Neural cell (in vitro differentiated cells): ENCODE data around the gene SEC14L1. TPM values are rescaled to one million over a fixed set of nuclear protein-coding genes. Genes with fewer than 3 reads are reported as not detected.

Experiments
- H2AFZ ChIP-seq: fragments of 200-600, 300-800 bp; sonication (generic), shearing (Covaris generic); 2 replicates; pipeline ENCODE4 v1.6.0; 2014; ENCODE audit warnings: low read depth, mild to moderate bottlenecking, antibody characterized with exemption, low read length, moderate library complexity
- H3F3A ChIP-seq: fragments of 200-600 bp; shearing (Covaris generic); 2 replicates; pipeline ENCODE4 v1.6.1; 2016; ENCODE audit warnings: mild to moderate bottlenecking, moderate library complexity, mixed read lengths, antibody characterized with exemption, low read length; ENCODE audit not compliant: insufficient read depth, poor library complexity, severe bottlenecking
- H3K27ac ChIP-seq: fragments of 200-600, 300-800 bp; sonication (generic), shearing (Covaris generic); 2 replicates; pipeline ENCODE4 v1.5.1; 2014; ENCODE audit warnings: mild to moderate bottlenecking, low read length, moderate library complexity
- H3K27me3 ChIP-seq: fragments of 300-800, 200-600 bp; sonication (generic), shearing (Covaris generic); 2 replicates; pipeline ENCODE4 v1.6.0; 2014; ENCODE audit warnings: mild to moderate bottlenecking, low read depth, low read length, moderate library complexity; ENCODE audit not compliant: insufficient read depth
- H3K36me3 ChIP-seq: fragments of 300-800, 200-600 bp; sonication (generic), shearing (Covaris generic); 2 replicates; pipeline ENCODE4 v1.5.1; 2014; ENCODE audit warnings: mild to moderate bottlenecking, antibody characterized with exemption, low read length, moderate library complexity; ENCODE audit not compliant: insufficient read depth
- H3K4me2 ChIP-seq: fragments of 300-800, 200-600 bp; sonication (generic), shearing (Covaris generic); 2 replicates; pipeline ENCODE4 v1.6.0; 2014; ENCODE audit warnings: mild to moderate bottlenecking, low read length
- H3K4me3 ChIP-seq: fragments of 300-800, 200-600 bp; sonication (generic), shearing (Covaris generic); 2 replicates; pipeline ENCODE4 v1.5.1; 2014; ENCODE audit warnings: mild to moderate bottlenecking, low read length, moderate library complexity
- H3K79me2 ChIP-seq: fragments of 200-600 bp; shearing (Covaris generic); replicated peaks from 2 replicates; pipeline ENCODE4 v1.6.0; 2014; ENCODE audit warnings: mild to moderate bottlenecking, low read length, moderate library complexity; ENCODE audit not compliant: insufficient read depth
- H3K9ac ChIP-seq: fragments of 300-800, 200-600 bp; sonication (generic), shearing (Covaris generic); 2 replicates; pipeline ENCODE4 v1.6.1; 2016; ENCODE audit warnings: mild to moderate bottlenecking, low read length, mixed read lengths
- H3K9me2 ChIP-seq: fragments of 200-600 bp; shearing (Covaris generic); 2 replicates; pipeline ENCODE4 v1.6.1; 2016; ENCODE audit warnings: mild to moderate bottlenecking, low read length, mixed read lengths; ENCODE audit not compliant: insufficient read depth
- H3K9me3 ChIP-seq: fragments of 200-600, 300-800 bp; sonication (generic), shearing (Covaris generic); 2 replicates; pipeline ENCODE4 v1.6.1; 2016; ENCODE audit warnings: mild to moderate bottlenecking, mixed run types, low read length, moderate library complexity, mixed read lengths
- H4K20me1 ChIP-seq: fragments of 200-600 bp; shearing (Covaris generic); 2 replicates; pipeline ENCODE4 v1.6.1; 2016; ENCODE audit warnings: mild to moderate bottlenecking, mixed run types; ENCODE audit not compliant: insufficient read depth
- EP300 ChIP-seq: fragments of 450-650 bp; conservative IDR thresholded peaks from 2 replicates; pipeline ENCODE4 v1.6.1; 2014; ENCODE audit warnings: antibody characterized with exemption, mild to moderate bottlenecking, moderate library complexity; ENCODE audit not compliant: poor library complexity, severe bottlenecking
- EZH2 ChIP-seq: fragments of 200-600, 300-800 bp; shearing (Covaris generic), sonication (generic); IDR thresholded peaks from 2 replicates; pipeline ENCODE4 v1.6.1; 2014; ENCODE audit warnings: antibody characterized with exemption, low read length, borderline replicate concordance, mild to moderate bottlenecking; ENCODE audit not compliant: insufficient read depth, poor library complexity, severe bottlenecking
- MXI1 ChIP-seq: fragments of 450-650 bp; conservative IDR thresholded peaks from 2 replicates; pipeline ENCODE4 v1.6.1; 2014; ENCODE audit warnings: antibody characterized with exemption, mild to moderate bottlenecking; ENCODE audit not compliant: poor library complexity, severe bottlenecking
- POLR2AphosphoS5 ChIP-seq: IDR thresholded peaks from 2 replicates; pipeline ENCODE4 v1.6.1; 2012
- RAD21 ChIP-seq: fragments of 450-650 bp; conservative IDR thresholded peaks from 2 replicates; pipeline ENCODE4 v1.6.1; 2014; ENCODE audit warnings: antibody characterized with exemption, mild to moderate bottlenecking, moderate library complexity
- REST ChIP-seq: IDR thresholded peaks from 2 replicates; pipeline ENCODE4 v1.6.1; 2012; ENCODE audit warnings: borderline replicate concordance
- SMC3 ChIP-seq: fragments of 450-650 bp; conservative IDR thresholded peaks from 2 replicates; pipeline ENCODE4 v1.6.1; 2014; ENCODE audit warnings: antibody characterized with exemption, mild to moderate bottlenecking, moderate library complexity; ENCODE audit not compliant: poor library complexity
- TAF1 ChIP-seq: IDR thresholded peaks from 2 replicates; pipeline ENCODE4 v1.6.1; 2012; ENCODE audit warnings: low read depth
- polyA plus RNA-seq: library from polyadenylated mRNA; depleted of rRNA; stranded (reverse); fragments of >200 nt; gene quantifications from 2 replicates; pipeline ENCODE4 v1.2.3, GENCODE V29; 2014
- TF ChIP-seq, protein P1 (sequence below): fragments of 450-650 bp; IDR thresholded peaks from 2 replicates; pipeline ENCODE4 v1.5.1; 2014; ENCODE audit warnings: antibody characterized with exemption, mild to moderate bottlenecking, moderate library complexity; ENCODE audit not compliant: poor library complexity, severe bottlenecking

SEC14L1 gene
- polyA plus RNA-seq, 1 donor from 2014 or later, result 40.4 TPM

- no peaks in the 10 kb centered on the region for H4K20me1 ChIP-seq
- no peak overlapping the region for H3K9ac ChIP-seq
- no peaks in the 10 kb centered on the region for H3K9me2 ChIP-seq
- H3K27ac ChIP-seq, result no peak overlapping the region
- no peak overlapping the region for H3K4me3 ChIP-seq
- no peaks in the 10 kb centered on the region for H3K36me3 ChIP-seq
- TF ChIP-seq SMC3, result no peak
- no peak for TF ChIP-seq MXI1
- no peak for TF ChIP-seq POLR2AphosphoS5
- no peak for TF ChIP-seq EP300
- no peak for TF ChIP-seq RAD21
- TF ChIP-seq TAF1, result no peak
- no peak for TF ChIP-seq REST
- no peak for TF ChIP-seq EZH2
- TF ChIP-seq, protein P1, sequence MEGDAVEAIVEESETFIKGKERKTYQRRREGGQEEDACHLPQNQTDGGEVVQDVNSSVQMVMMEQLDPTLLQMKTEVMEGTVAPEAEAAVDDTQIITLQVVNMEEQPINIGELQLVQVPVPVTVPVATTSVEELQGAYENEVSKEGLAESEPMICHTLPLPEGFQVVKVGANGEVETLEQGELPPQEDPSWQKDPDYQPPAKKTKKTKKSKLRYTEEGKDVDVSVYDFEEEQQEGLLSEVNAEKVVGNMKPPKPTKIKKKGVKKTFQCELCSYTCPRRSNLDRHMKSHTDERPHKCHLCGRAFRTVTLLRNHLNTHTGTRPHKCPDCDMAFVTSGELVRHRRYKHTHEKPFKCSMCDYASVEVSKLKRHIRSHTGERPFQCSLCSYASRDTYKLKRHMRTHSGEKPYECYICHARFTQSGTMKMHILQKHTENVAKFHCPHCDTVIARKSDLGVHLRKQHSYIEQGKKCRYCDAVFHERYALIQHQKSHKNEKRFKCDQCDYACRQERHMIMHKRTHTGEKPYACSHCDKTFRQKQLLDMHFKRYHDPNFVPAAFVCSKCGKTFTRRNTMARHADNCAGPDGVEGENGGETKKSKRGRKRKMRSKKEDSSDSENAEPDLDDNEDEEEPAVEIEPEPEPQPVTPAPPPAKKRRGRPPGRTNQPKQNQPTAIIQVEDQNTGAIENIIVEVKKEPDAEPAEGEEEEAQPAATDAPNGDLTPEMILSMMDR, result no peak
- no peaks in the 10 kb centered on the region for H3K27me3 ChIP-seq
- no peaks in the 10 kb centered on the region for H3K9me3 ChIP-seq
- no peaks in the 10 kb centered on the region for H3K79me2 ChIP-seq
- H3F3A ChIP-seq, result no peaks in the 10 kb centered on the region
- H3K4me2 ChIP-seq, result no peak overlapping the region
- H2AFZ ChIP-seq, result no peak overlapping the region
Observed at GRCh38 chr17:77233635-77234334, 93.0 kb downstream of the SEC14L1 start.

GRCh38 chr17:77234695-77235094, 93.9 kb downstream of the SEC14L1 start:
- Histone ChIP-seq H2AFZ (no peak overlapping the region), H3K4me2 (no peak overlapping the region), H3K27ac (no peak overlapping the region), H3F3A (no peaks in the 10 kb centered on the region), H3K79me2 (no peaks in the 10 kb centered on the region), H3K9me3 (no peaks in the 10 kb centered on the region), H3K9me2 (no peaks in the 10 kb centered on the region), H3K27me3 (no peaks in the 10 kb centered on the region), H3K4me3 (no peak overlapping the region), H3K9ac (no peak overlapping the region), H4K20me1 (no peaks in the 10 kb centered on the region), H3K36me3 (no peaks in the 10 kb centered on the region)
- no peak for TF ChIP-seq POLR2AphosphoS5
- TF ChIP-seq TAF1, result no peak
- TF ChIP-seq, protein P1, result no peak
- TF ChIP-seq RAD21, result no peak
- no peak for TF ChIP-seq SMC3
- no peak for TF ChIP-seq EZH2
- TF ChIP-seq EP300, result no peak
- TF ChIP-seq MXI1, result no peak
- no peak for TF ChIP-seq REST
